ENCODE measurements around the gene ZDHHC13.

Gene ZDHHC13

DNA sequence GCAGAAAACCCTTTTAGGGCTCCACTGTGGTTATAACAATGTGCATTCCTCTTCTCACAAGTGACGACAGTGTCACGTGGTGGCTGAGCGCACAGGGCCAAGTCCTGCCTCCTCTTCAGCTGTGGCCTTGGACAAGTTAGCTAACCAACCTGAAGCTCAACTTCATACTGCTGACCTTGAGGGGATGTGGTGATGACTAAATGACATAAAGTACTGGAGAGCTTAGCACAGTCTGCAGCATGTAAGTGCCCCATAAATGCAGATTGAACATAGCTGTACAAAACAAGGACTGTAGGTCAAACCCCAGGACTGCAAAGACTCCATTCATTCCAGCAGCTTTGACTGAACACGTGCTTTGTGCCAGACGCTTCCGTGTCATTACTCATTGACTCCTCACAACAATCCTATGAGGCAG lies 36.4 kb upstream of the ZDHHC13 start:
- TF ChIP-seq POLR2AphosphoS5 (IDR thresholded peaks at IDR 0.05; ENCODE audit: low read depth, low read length), result no peak
- TF ChIP-seq, protein P1, sequence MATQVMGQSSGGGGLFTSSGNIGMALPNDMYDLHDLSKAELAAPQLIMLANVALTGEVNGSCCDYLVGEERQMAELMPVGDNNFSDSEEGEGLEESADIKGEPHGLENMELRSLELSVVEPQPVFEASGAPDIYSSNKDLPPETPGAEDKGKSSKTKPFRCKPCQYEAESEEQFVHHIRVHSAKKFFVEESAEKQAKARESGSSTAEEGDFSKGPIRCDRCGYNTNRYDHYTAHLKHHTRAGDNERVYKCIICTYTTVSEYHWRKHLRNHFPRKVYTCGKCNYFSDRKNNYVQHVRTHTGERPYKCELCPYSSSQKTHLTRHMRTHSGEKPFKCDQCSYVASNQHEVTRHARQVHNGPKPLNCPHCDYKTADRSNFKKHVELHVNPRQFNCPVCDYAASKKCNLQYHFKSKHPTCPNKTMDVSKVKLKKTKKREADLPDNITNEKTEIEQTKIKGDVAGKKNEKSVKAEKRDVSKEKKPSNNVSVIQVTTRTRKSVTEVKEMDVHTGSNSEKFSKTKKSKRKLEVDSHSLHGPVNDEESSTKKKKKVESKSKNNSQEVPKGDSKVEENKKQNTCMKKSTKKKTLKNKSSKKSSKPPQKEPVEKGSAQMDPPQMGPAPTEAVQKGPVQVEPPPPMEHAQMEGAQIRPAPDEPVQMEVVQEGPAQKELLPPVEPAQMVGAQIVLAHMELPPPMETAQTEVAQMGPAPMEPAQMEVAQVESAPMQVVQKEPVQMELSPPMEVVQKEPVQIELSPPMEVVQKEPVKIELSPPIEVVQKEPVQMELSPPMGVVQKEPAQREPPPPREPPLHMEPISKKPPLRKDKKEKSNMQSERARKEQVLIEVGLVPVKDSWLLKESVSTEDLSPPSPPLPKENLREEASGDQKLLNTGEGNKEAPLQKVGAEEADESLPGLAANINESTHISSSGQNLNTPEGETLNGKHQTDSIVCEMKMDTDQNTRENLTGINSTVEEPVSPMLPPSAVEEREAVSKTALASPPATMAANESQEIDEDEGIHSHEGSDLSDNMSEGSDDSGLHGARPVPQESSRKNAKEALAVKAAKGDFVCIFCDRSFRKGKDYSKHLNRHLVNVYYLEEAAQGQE (IDR thresholded peaks at IDR 0.05; ENCODE audit: insufficient read depth in 1 of 2, low read depth in 2 of 2, low read length in 2 of 2), result no peak
- no peak for TF ChIP-seq FOXP2 (optimal IDR thresholded peaks at IDR 0.05; ENCODE audit: borderline replicate concordance, extremely low read depth, extremely low read length, insufficient read depth)
- TF ChIP-seq SIN3A (IDR thresholded peaks at IDR 0.05; ENCODE audit: borderline replicate concordance, insufficient read depth, low read length), result no peak
- no peak for TF ChIP-seq TAF1 (IDR thresholded peaks at IDR 0.05; ENCODE audit: borderline replicate concordance, insufficient read depth, low read length)

DNA sequence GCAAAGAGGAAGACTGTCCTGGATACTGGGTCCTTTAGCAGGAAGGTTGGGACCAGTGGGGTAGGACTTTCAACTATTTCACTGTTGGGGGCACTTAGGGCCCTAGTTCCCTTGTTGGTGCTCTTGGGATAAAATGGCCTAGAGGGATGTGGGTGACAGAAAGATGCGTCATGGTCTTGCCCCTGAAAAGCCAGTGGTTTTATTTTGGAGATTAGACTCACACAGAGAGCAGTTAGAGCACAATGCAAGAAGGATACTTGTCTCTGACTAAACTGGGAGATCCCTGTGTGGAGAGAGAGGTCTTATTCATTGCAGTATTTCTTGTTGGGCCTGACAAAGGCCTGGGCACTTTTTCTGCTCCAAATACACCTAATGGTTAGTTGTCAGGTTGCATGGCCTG lies 33.8 kb upstream of the ZDHHC13 start:
- TF ChIP-seq SIN3A (IDR thresholded peaks at IDR 0.05; ENCODE audit: borderline replicate concordance, insufficient read depth, low read length), result no peak
- TF ChIP-seq, protein P1 (IDR thresholded peaks at IDR 0.05; ENCODE audit: insufficient read depth in 1 of 2, low read depth in 2 of 2, low read length in 2 of 2), result no peak
- TF ChIP-seq FOXP2 (optimal IDR thresholded peaks at IDR 0.05; ENCODE audit: borderline replicate concordance, extremely low read depth, extremely low read length, insufficient read depth), result no peak
- TF ChIP-seq TAF1 (IDR thresholded peaks at IDR 0.05; ENCODE audit: borderline replicate concordance, insufficient read depth, low read length), result no peak
- TF ChIP-seq POLR2AphosphoS5 (IDR thresholded peaks at IDR 0.05; ENCODE audit: low read depth, low read length), result no peak

GRCh38 chr11:19084661-19085315 lies 32.2 kb upstream of the ZDHHC13 start:
- TF ChIP-seq SIN3A (IDR thresholded peaks at IDR 0.05; ENCODE audit: borderline replicate concordance, insufficient read depth, low read length), result no peak
- TF ChIP-seq, protein P1 (IDR thresholded peaks at IDR 0.05; ENCODE audit: insufficient read depth in 1 of 2, low read depth in 2 of 2, low read length in 2 of 2), result no peak
- no peak for TF ChIP-seq POLR2AphosphoS5 (IDR thresholded peaks at IDR 0.05; ENCODE audit: low read depth, low read length)
- TF ChIP-seq TAF1 (IDR thresholded peaks at IDR 0.05; ENCODE audit: borderline replicate concordance, insufficient read depth, low read length), result no peak
- TF ChIP-seq FOXP2 (optimal IDR thresholded peaks at IDR 0.05; ENCODE audit: borderline replicate concordance, extremely low read depth, extremely low read length, insufficient read depth), result no peak

GRCh38 chr11:19087658-19088057 lies 29.3 kb upstream of the ZDHHC13 start:
- TF ChIP-seq SIN3A (IDR thresholded peaks at IDR 0.05; ENCODE audit: borderline replicate concordance, insufficient read depth, low read length) (no peak), POLR2AphosphoS5 (IDR thresholded peaks at IDR 0.05; ENCODE audit: low read depth, low read length) (no peak), FOXP2 (optimal IDR thresholded peaks at IDR 0.05; ENCODE audit: borderline replicate concordance, extremely low read depth, extremely low read length, insufficient read depth) (no peak), TAF1 (IDR thresholded peaks at IDR 0.05; ENCODE audit: borderline replicate concordance, insufficient read depth, low read length) (no peak)
- TF ChIP-seq, protein P1 (IDR thresholded peaks at IDR 0.05; ENCODE audit: insufficient read depth in 1 of 2, low read depth in 2 of 2, low read length in 2 of 2), result no peak

All from PFSK-1 (cell line).